ENCODE measurements around the gene ZNF534.
"Not testable (repeated sequence)": the region's sequence is repeated elsewhere in the genome, so short reads cannot be mapped to it uniquely, and the experiment has no call there.

Gene ZNF534

DNA sequence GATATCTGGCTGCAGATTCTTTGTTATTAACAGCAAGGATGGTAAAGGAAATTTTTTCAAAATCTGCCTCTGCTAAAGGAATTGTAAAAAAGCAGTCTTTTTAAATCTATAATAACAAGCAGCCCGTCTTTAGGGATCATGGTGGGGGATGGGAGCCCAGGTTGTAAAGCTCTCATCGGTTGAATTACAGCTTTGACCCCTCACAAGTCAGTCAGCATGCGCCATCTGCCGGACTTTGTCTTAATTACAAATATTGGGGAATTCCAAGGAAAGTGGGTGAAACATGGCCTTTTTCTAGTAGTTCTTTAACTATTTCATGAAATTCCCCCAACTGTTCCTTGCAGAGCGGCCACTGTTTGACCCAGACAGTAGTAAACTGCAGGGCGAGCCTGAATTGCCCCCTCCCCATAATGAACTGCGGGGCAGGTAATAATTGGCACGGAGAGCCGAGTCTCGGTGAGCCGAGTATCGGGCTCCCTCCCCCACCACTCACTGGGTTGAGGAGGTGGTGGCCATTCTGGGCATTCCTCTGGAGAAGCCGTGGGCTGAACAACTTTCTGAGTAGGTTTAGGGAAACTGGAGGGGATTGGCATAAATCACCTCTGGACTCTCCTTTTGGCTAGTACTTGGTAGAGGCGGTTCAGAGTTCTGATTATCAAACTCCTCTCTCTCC, 36.0 kb downstream of the ZNF534 start:
- H3K9me3 ChIP-seq (ENCODE audit: control insufficient read depth in 1 of 2, low read length in 2 of 2) = peaks cover 78 to 85% of the 10 kb centered on the region in 2 donors
- H3K27me3 ChIP-seq (ENCODE audit: control insufficient read depth in 1 of 2, insufficient read depth in 2 of 2, low read length in 2 of 2) = no peaks in the 10 kb centered on the region
- H3K4me3 ChIP-seq (ENCODE audit: low read depth in 1 of 2, low read length in 2 of 2) = no peak overlapping the region
- H3K4me1 ChIP-seq (ENCODE audit: control insufficient read depth in 1 of 2, insufficient read depth in 2 of 2, low read length in 2 of 2) = no peaks in the 10 kb centered on the region
- H3K27ac ChIP-seq (ENCODE audit: low read depth, low read length) = no peak overlapping the region
- no peak overlapping the region for H3K9ac ChIP-seq (ENCODE audit: low read depth in 1 of 2, low read length in 2 of 2)
- H3K36me3 ChIP-seq (ENCODE audit: control insufficient read depth in 1 of 2, insufficient read depth in 2 of 2, low read length in 2 of 2) = no peaks in the 10 kb centered on the region

DNA sequence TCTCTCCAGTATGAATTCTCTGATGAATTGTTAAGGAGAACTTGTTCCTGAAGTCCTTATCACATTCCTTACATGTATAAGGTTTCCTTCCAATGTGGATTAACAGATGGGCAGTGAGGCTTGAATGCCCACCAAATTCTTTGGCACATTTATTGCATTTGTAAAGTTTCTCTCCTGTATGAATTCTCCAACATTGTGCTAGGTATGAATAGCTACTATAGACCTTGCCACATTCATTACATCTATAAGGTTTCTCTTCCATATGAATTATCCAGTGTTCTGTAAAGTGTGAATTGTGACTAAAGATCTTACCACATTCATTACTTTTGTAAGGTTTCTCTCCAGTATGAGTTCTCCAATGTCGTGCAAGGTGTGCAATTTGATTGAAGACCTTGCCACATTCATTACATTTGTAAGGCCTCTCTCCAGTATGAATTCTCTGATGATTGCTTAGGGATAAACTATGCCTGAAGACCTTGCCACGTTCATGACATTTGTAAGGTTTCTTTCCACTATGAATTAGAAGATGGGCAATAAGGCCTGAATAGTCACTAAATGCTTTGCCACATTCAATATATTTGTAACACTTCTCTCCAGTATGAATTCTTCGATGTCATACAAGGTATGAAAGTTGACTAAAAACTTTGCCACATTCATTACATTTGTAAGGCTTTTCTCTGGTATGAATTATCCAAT, 44.9 kb downstream of the ZNF534 start:
- H3K4me1 ChIP-seq (ENCODE audit: control insufficient read depth in 1 of 2, insufficient read depth in 2 of 2, low read length in 2 of 2) = no peaks in the 10 kb centered on the region
- no peaks in the 10 kb centered on the region for H3K36me3 ChIP-seq (ENCODE audit: control insufficient read depth in 1 of 2, insufficient read depth in 2 of 2, low read length in 2 of 2)
- no peak overlapping the region for H3K9ac ChIP-seq (ENCODE audit: low read depth in 1 of 2, low read length in 2 of 2)
- H3K27me3 ChIP-seq (ENCODE audit: control insufficient read depth in 1 of 2, insufficient read depth in 2 of 2, low read length in 2 of 2) = no peaks in the 10 kb centered on the region
- peak overlapping the region in 1 of 2 donors; percentile 21 for H3K4me3 ChIP-seq (ENCODE audit: low read depth in 1 of 2, low read length in 2 of 2)
- no peak overlapping the region for H3K27ac ChIP-seq (ENCODE audit: low read depth, low read length)
- peaks cover 89 to 94% of the 10 kb centered on the region in 2 donors for H3K9me3 ChIP-seq (ENCODE audit: control insufficient read depth in 1 of 2, low read length in 2 of 2)

DNA sequence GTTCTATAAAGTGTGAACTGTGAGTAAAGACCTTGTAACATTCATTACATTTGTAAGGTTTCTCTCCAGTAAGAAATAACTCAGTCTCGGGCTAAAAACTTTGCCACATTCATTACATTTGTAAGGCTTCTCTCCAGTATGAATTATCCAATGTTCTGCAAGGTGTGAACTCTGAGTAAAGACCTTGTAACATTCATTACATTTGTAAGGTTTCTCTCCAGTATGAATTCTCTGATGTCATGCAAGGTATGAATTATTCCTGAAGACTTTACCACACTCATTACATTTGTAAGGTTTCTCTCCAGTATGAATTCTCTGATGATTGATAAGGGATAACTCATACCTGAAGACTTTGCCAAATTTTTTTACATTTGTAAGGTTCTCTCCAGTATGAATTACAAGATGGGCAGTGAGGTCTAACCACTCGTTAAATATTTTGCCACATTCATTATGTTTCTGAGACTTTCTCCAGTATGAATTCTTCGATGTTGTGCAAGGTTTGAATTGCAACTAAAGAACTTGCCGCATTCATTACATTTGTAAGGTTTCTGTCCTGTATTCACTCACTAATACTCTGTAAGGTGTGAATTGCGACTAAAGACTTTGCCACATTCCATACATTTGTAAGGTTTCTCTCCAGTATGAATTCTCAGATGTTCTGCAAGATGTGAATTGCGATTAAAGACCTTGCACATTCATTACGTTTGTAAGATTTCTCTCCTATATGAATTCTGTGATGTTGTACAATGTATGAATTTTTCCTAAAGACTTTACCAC, 45.6 kb downstream of the ZNF534 start:
- Histone ChIP-seq H3K9ac (ENCODE audit: low read depth in 1 of 2, low read length in 2 of 2) (no peak overlapping the region), H3K4me3 (ENCODE audit: low read depth in 1 of 2, low read length in 2 of 2) (no peak overlapping the region), H3K27ac (ENCODE audit: low read depth, low read length) (no peak overlapping the region), H3K36me3 (ENCODE audit: control insufficient read depth in 1 of 2, insufficient read depth in 2 of 2, low read length in 2 of 2) (no peaks in the 10 kb centered on the region), H3K4me1 (ENCODE audit: control insufficient read depth in 1 of 2, insufficient read depth in 2 of 2, low read length in 2 of 2) (no peaks in the 10 kb centered on the region), H3K9me3 (ENCODE audit: control insufficient read depth in 1 of 2, low read length in 2 of 2) (peaks cover 85 to 89% of the 10 kb centered on the region in 2 donors), H3K27me3 (ENCODE audit: control insufficient read depth in 1 of 2, insufficient read depth in 2 of 2, low read length in 2 of 2) (no peaks in the 10 kb centered on the region)

DNA sequence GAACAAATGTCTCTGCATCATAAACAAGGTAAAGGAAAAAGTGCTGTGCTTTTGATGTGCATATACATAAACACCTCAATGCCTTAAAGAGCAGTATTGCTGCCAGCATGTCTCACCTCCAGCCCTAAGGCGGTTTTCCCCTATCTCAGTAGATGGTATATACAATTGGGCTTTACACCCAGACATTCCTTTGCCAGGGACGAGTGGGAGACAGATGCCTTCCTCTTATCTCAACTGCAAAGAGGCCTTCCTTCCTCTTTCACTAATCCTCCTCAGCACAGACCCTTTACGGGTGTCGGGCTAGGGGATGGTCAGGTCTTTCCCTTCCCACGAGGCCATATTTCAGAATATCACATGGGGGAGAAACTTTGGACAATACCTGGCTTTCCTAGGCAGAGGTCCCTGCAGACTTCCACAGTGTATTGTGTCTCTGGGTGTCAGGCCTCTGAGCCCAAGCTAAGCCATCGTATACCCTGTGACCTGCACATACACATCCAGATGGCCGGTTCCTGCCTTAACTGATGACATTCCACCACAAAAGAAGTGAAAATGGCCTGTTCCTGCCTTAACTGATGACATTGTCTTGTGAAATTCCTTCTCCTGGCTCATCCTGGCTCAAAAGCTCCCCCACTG, 55.3 kb downstream of the ZNF534 start:
- not testable (repeated sequence) for H3K9ac ChIP-seq (ENCODE audit: low read depth in 1 of 2, low read length in 2 of 2); H3K4me3 ChIP-seq (ENCODE audit: low read depth in 1 of 2, low read length in 2 of 2); H3K36me3 ChIP-seq (ENCODE audit: control insufficient read depth in 1 of 2, insufficient read depth in 2 of 2, low read length in 2 of 2); H3K27me3 ChIP-seq (ENCODE audit: control insufficient read depth in 1 of 2, insufficient read depth in 2 of 2, low read length in 2 of 2); H3K27ac ChIP-seq (ENCODE audit: low read depth, low read length); H3K4me1 ChIP-seq (ENCODE audit: control insufficient read depth in 1 of 2, insufficient read depth in 2 of 2, low read length in 2 of 2)
- peaks cover 37 to 43% of the 10 kb centered on the region in 2 donors for H3K9me3 ChIP-seq (ENCODE audit: control insufficient read depth in 1 of 2, low read length in 2 of 2)

DNA sequence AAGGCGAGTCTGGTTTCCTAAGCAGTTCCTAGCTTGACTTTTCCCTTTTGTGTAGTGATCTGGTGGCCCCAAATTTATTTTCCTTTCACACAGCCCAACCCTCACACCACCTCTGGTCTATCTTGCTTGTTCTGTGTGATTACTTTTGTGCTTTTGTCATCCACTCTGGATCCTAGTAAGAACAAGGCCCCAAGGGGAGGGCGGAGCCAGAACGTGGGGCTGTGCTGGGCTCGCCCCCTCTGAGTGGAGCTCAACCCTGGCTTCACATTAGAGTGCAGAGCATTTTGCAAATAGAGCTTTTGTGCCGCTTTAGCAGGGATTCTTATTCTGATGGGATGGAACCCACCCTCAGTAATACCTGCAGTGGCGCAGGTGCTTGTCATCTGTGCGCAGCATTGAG, 56.1 kb downstream of the ZNF534 start:
- not testable (repeated sequence) for H3K36me3 ChIP-seq (ENCODE audit: control insufficient read depth in 1 of 2, insufficient read depth in 2 of 2, low read length in 2 of 2); H3K27me3 ChIP-seq (ENCODE audit: control insufficient read depth in 1 of 2, insufficient read depth in 2 of 2, low read length in 2 of 2); H3K4me1 ChIP-seq (ENCODE audit: control insufficient read depth in 1 of 2, insufficient read depth in 2 of 2, low read length in 2 of 2); H3K4me3 ChIP-seq (ENCODE audit: low read depth in 1 of 2, low read length in 2 of 2); H3K27ac ChIP-seq (ENCODE audit: low read depth, low read length); H3K9ac ChIP-seq (ENCODE audit: low read depth in 1 of 2, low read length in 2 of 2)
- peaks cover 33 to 39% of the 10 kb centered on the region in 2 donors for H3K9me3 ChIP-seq (ENCODE audit: control insufficient read depth in 1 of 2, low read length in 2 of 2)

DNA sequence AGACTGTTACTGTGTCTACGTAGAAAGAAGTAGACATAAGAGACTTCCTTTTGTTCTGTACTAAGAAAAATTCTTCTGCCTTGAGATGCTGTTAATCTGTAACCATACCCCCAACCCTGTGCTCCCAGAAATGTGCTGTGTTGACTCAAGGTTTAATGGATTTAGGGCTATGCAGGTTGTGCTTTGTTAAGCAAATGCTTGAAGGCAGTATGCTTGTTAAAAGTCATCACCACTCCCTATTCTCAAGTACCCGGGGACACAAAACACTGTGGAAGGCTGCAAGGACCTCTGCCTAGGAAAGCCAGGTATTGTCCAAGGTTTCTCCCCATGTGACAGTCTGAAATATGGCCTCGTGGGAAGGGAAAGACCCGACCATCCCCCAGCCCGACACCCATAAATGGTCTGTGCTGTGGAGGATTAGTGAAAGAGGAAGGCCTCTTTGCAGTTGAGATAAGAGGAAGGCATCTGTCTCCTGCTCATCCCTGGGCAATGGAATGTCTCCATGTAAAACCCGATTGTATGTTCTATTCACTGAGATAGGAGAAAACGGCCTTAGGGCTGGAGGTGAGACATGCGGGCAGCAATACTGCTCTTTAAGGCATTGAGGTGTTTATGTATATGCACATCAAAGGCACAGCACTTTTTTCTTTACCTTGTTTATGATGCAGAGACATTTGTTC, 56.8 kb downstream of the ZNF534 start:
- H3K9me3 ChIP-seq (ENCODE audit: control insufficient read depth in 1 of 2, low read length in 2 of 2) = peaks cover 33 to 35% of the 10 kb centered on the region in 2 donors

DNA sequence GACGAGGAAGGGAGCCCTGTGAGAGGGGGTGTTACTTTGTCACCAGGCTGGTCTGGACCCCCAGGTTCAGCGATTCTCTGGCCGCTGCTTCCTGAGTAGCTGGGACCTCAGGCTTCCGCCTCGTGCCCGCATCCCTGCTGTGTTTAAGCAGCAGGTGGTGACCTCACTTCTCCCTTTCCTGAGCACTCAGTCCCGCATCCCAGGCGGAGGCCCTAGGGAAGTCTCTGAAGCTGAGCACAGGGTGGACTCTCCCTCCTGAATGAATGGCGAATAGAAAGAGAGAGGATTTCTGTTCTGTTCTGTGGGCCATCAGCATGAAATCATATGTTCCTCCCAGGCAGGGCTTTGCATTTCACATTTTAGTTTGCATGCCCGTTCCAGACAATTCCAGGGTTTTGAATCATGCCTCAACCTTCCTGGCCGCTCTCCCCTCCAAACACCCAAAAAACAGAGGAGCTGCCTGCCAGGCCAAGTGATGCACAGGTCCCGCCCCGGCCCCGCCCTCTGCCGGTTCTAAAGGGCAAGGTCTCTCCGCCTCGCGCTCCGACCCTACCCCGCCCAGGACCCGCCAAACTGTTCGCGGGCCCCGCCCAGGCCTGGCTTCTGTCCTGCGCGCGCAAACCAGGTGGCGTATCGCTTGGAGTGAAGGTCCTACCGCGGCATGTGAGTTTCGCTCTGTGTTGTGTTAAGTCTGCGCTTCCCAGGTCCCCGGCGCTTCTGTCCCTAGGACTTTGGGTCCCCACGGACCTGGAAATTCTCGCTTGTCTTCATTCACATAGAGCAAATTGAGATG, 63.4 kb downstream of the ZNF534 start:
- Histone ChIP-seq H3K36me3 (ENCODE audit: control insufficient read depth in 1 of 2, insufficient read depth in 2 of 2, low read length in 2 of 2) (no peaks in the 10 kb centered on the region), H3K4me1 (ENCODE audit: control insufficient read depth in 1 of 2, insufficient read depth in 2 of 2, low read length in 2 of 2) (no peaks in the 10 kb centered on the region), H3K4me3 (ENCODE audit: low read depth in 1 of 2, low read length in 2 of 2) (no peak overlapping the region), H3K27ac (ENCODE audit: low read depth, low read length) (no peak overlapping the region), H3K27me3 (ENCODE audit: control insufficient read depth in 1 of 2, insufficient read depth in 2 of 2, low read length in 2 of 2) (no peaks in the 10 kb centered on the region), H3K9ac (ENCODE audit: low read depth in 1 of 2, low read length in 2 of 2) (no peak overlapping the region), H3K9me3 (ENCODE audit: control insufficient read depth in 1 of 2, low read length in 2 of 2) (peaks cover 8 to 20% of the 10 kb centered on the region in 2 donors)

More for the DNA sequence above, 56.8 kb downstream of the ZNF534 start:
- H3K4me3 ChIP-seq (ENCODE audit: low read depth in 1 of 2, low read length in 2 of 2); H3K4me1 ChIP-seq (ENCODE audit: control insufficient read depth in 1 of 2, insufficient read depth in 2 of 2, low read length in 2 of 2); H3K9ac ChIP-seq (ENCODE audit: low read depth in 1 of 2, low read length in 2 of 2); H3K27ac ChIP-seq (ENCODE audit: low read depth, low read length); H3K27me3 ChIP-seq (ENCODE audit: control insufficient read depth in 1 of 2, insufficient read depth in 2 of 2, low read length in 2 of 2); H3K36me3 ChIP-seq (ENCODE audit: control insufficient read depth in 1 of 2, insufficient read depth in 2 of 2, low read length in 2 of 2): not testable (repeated sequence)

DNA sequence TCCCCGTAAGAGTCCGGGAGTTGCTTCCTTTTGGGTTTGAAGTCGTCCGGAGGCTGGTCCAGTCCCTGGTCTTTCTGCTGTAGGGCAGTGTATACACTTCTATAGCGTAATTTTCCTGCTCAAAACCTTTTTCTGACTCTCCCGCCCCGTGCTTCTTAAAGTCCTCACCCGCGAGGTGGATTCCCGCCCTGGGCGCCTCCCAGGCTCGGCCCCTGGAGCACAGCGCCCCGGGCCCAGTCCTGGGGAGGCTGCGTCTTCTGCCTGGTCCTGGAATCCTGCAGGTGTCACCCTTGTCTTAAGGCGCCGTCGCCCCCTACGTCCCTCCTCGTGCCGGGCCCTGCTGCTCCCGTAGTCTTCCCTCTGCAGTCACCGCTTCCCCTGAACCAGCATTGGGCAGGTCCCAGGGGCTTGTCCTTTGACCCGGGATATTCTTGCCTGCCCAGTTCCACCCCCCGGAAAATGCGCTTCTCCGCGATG, 64.1 kb downstream of the ZNF534 start:
- no peak overlapping the region for H3K4me3 ChIP-seq (ENCODE audit: low read depth in 1 of 2, low read length in 2 of 2)
- no peaks in the 10 kb centered on the region for H3K4me1 ChIP-seq (ENCODE audit: control insufficient read depth in 1 of 2, insufficient read depth in 2 of 2, low read length in 2 of 2)
- no peak overlapping the region for H3K9ac ChIP-seq (ENCODE audit: low read depth in 1 of 2, low read length in 2 of 2)
- peaks cover 8 to 16% of the 10 kb centered on the region in 2 donors for H3K9me3 ChIP-seq (ENCODE audit: control insufficient read depth in 1 of 2, low read length in 2 of 2)
- no peaks in the 10 kb centered on the region for H3K27me3 ChIP-seq (ENCODE audit: control insufficient read depth in 1 of 2, insufficient read depth in 2 of 2, low read length in 2 of 2)
- no peaks in the 10 kb centered on the region for H3K36me3 ChIP-seq (ENCODE audit: control insufficient read depth in 1 of 2, insufficient read depth in 2 of 2, low read length in 2 of 2)
- no peak overlapping the region for H3K27ac ChIP-seq (ENCODE audit: low read depth, low read length)

DNA sequence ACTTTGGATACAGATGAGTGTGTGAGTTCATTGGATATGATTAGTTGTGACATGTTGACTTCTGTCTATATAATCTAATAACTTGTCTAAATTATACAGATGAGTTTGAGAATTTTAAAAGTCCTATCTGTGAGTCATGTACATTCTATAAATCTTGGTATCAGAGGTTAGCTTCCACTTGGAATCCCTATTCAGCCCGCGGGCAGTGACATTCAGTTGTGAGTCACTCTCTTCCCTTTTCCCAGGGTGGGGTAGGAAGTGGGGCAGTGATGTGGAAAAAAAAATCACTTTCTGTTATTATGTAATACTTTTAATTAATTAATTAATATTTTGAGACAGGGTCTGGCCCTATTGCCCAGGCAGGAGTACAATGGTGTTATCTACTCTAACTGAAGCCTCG, 65.6 kb downstream of the ZNF534 start:
- Histone ChIP-seq H3K4me3 (ENCODE audit: low read depth in 1 of 2, low read length in 2 of 2) (no peak overlapping the region), H3K9ac (ENCODE audit: low read depth in 1 of 2, low read length in 2 of 2) (no peak overlapping the region), H3K27me3 (ENCODE audit: control insufficient read depth in 1 of 2, insufficient read depth in 2 of 2, low read length in 2 of 2) (no peaks in the 10 kb centered on the region), H3K9me3 (ENCODE audit: control insufficient read depth in 1 of 2, low read length in 2 of 2) (peaks cover 6 to 17% of the 10 kb centered on the region in 2 donors), H3K36me3 (ENCODE audit: control insufficient read depth in 1 of 2, insufficient read depth in 2 of 2, low read length in 2 of 2) (no peaks in the 10 kb centered on the region), H3K27ac (ENCODE audit: low read depth, low read length) (no peak overlapping the region), H3K4me1 (ENCODE audit: control insufficient read depth in 1 of 2, insufficient read depth in 2 of 2, low read length in 2 of 2) (no peaks in the 10 kb centered on the region)
